OCI-LY1 (cell line): ENCODE data around the gene SCN2B.

Experiments
- CTCF ChIP-seq: fragments of 200-600 bp; sonication (generic), shearing (Covaris generic); IDR thresholded peaks from 2 replicates; pipeline ENCODE4 v1.5.1; 2017; ENCODE audit warnings: mild to moderate bottlenecking, antibody characterized with exemption, low read length, moderate library complexity, mixed read lengths
- EZH2 ChIP-seq: fragments of 200-600 bp; sonication (generic), shearing (Covaris generic); IDR thresholded peaks from 2 replicates; pipeline ENCODE4 v1.8.0; 2017; ENCODE audit warnings: borderline replicate concordance, mixed run types, mild to moderate bottlenecking, antibody characterized with exemption, low read length, moderate library complexity, mixed read lengths

- TF ChIP-seq CTCF: no peak
- TF ChIP-seq EZH2: no peak
Observed at GRCh38 chr11:118186346-118187107, 10.1 kb upstream of the SCN2B start.
